NCI-H446 (cell line): ENCODE measurements around the gene RTEL1.
A peak's percentile ranks its signal among the peaks of the same experiment; 100 is the strongest.

ENCODE experiments used
- DNase-seq, 2 experiments: peaks; one replicate each; lab custom pipeline; 2025; lab: John Stamatoyannopoulos, UW

The RTEL1 gene

GRCh38 chr20:63740627-63741353, 82.7 kb downstream of the RTEL1 start:
- DNase-seq: peak; percentile 73 to 88

GRCh38 chr20:63741354-63741675, 83.2 kb downstream of the RTEL1 start:
- DNase-seq: no peak

GRCh38 chr20:63741676-63742380, 83.7 kb downstream of the RTEL1 start:
- DNase-seq: no peak

GRCh38 chr20:63742381-63743024, 84.4 kb downstream of the RTEL1 start:
- no peak for DNase-seq

GRCh38 chr20:63743210-63743970, 85.3 kb downstream of the RTEL1 start:
- DNase-seq: no peak

- no peak for DNase-seq
Observed at GRCh38 chr20:63744158-63744557, 86.0 kb downstream of the RTEL1 start.

- DNase-seq: no peak
Observed at GRCh38 chr20:63744574-63745423, 86.7 kb downstream of the RTEL1 start.

- DNase-seq: no peak
Observed at GRCh38 chr20:63745424-63745805, 87.3 kb downstream of the RTEL1 start.
